GM19240 (cell line): ENCODE measurements around the gene DPYSL4.
"Not testable (repeated sequence)": the region's sequence is repeated elsewhere in the genome, so short reads cannot be mapped to it uniquely, and the experiment has no call there.

Source experiments
- DNase-seq: peaks from one replicate; pipeline ENCODE4 v3.0.0; 2011; ENCODE audit warnings: low spot score; ENCODE audit not compliant: insufficient read length

The DPYSL4 gene

GRCh38 chr10:132206806-132207535 lies 20.2 kb downstream of the DPYSL4 start:
- no peak for DNase-seq

GRCh38 chr10:132207536-132208461 lies 21.1 kb downstream of the DPYSL4 start:
- no peak for DNase-seq

- no peak for DNase-seq
Measured at GRCh38 chr10:132208462-132209050, 21.8 kb downstream of the DPYSL4 start.

GRCh38 chr10:132209130-132209529 lies 22.4 kb downstream of the DPYSL4 start:
- no peak for DNase-seq

GRCh38 chr10:132209978-132210530 lies 23.3 kb downstream of the DPYSL4 start:
- DNase-seq: no peak

- no peak for DNase-seq
Measured at GRCh38 chr10:132210766-132211165, 24.0 kb downstream of the DPYSL4 start.

GRCh38 chr10:132211246-132211645 lies 24.5 kb downstream of the DPYSL4 start:
- DNase-seq: no peak

GRCh38 chr10:132212816-132213215 lies 26.1 kb downstream of the DPYSL4 start:
- no peak for DNase-seq

GRCh38 chr10:132213917-132214316 lies 27.2 kb downstream of the DPYSL4 start:
- DNase-seq: no peak

GRCh38 chr10:132216441-132216840 lies 29.7 kb downstream of the DPYSL4 start:
- not testable (repeated sequence) for DNase-seq

GRCh38 chr10:132219486-132219885 lies 32.7 kb downstream of the DPYSL4 start:
- no peak for DNase-seq

GRCh38 chr10:132220061-132220460 lies 33.3 kb downstream of the DPYSL4 start:
- no peak for DNase-seq

- not testable (repeated sequence) for DNase-seq
Measured at GRCh38 chr10:132220996-132221395, 34.2 kb downstream of the DPYSL4 start.

- DNase-seq: no peak
Measured at GRCh38 chr10:132222726-132223125, 36.0 kb downstream of the DPYSL4 start.

GRCh38 chr10:132223156-132223590 lies 36.4 kb downstream of the DPYSL4 start:
- DNase-seq: peak; percentile 77

- no peak for DNase-seq
Measured at GRCh38 chr10:132223611-132224342, 37.0 kb downstream of the DPYSL4 start.

GRCh38 chr10:132224343-132225072 lies 37.8 kb downstream of the DPYSL4 start:
- no peak for DNase-seq

- no peak for DNase-seq
Measured at GRCh38 chr10:132225073-132225848, 38.5 kb downstream of the DPYSL4 start.

- DNase-seq: no peak
Measured at GRCh38 chr10:132225849-132226205, 39.1 kb downstream of the DPYSL4 start.
